ENCODE results near the gene NR2C2. TPM values are rescaled to one million over a fixed set of nuclear protein-coding genes. Genes with fewer than 3 reads are reported as not detected.

NR2C2 gene
- total and polyA plus RNA-seq, 2 of the 13 experiments (the other 11 are each of a cell fraction or from before 2014, with no cell fraction given) = 7.8 to 11.8 TPM

DNA sequence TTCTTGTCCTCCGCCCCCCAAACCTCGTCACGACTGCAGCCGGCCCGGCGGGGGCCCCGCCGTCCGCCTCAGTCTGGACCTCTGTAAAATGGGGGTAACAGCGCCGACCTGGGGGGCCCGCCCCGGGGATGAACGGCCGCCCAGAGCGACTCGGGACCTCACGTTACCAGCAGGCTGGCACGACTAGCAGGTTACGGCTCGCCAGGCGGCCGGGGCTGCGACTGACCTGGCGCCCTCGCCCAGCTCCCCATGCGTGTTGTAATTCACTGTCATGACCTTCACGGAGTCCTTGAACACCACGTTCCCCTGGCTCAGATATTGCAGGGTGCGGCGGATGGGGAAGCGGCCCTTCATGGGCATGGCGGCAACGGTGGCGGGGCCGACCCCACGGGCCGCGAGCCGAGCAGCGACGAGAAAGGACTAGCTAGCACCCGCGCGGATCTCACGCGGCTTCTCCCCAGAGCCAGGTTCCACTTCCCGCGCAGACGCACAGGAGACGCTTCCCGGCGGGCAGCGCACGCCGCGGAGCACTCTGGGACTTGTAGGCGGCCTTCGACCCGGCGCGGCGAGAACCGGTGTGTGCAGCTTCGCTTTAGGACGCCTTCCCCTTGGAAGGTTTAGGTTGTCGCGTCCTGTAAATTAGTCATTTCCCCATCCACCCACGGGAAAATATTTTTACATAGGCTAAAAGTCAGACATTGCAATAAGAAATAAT lies 117.6 kb downstream of the NR2C2 start, which contains the start of gene MRPS25 (continued):
- TF ChIP-seq, protein P1, sequence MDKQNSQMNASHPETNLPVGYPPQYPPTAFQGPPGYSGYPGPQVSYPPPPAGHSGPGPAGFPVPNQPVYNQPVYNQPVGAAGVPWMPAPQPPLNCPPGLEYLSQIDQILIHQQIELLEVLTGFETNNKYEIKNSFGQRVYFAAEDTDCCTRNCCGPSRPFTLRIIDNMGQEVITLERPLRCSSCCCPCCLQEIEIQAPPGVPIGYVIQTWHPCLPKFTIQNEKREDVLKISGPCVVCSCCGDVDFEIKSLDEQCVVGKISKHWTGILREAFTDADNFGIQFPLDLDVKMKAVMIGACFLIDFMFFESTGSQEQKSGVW (CRISPR knock-in tag; IDR thresholded peaks at IDR 0.05; ENCODE audit: borderline replicate concordance) = no peak; the same call in 1 of the 2 replicates
- TF ChIP-seq, protein P2, sequence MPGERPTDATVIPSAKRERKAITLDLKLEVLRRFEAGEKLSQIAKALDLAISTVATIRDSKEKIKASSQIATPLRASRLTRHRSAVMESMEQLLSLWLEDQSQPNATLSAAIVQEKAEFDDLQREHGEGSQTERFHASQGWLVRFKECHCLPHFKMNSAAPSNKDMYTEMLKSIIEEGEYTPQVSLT (CRISPR knock-in tag; IDR thresholded peaks at IDR 0.05; ENCODE audit: borderline replicate concordance, low read depth) = no peak; the same call in 1 of the 2 replicates
- TF ChIP-seq ZNF235 (CRISPR knock-in tag; IDR thresholded peaks at IDR 0.05; ENCODE audit: borderline replicate concordance) (peak; percentile 69; the same call in 1 of the 2 replicates), ZBTB7A (CRISPR knock-in tag; IDR thresholded peaks at IDR 0.05) (peak; percentile 63), ZNF564 (CRISPR knock-in tag; IDR thresholded peaks at IDR 0.05) (0 out of 2 replicates have a peak, but pooled peaks have one; percentile 23), SMAD9 (CRISPR knock-in tag; IDR thresholded peaks at IDR 0.05) (peak; percentile 85; the same call in 1 of the 2 replicates), ZNF598 (CRISPR knock-in tag; IDR thresholded peaks at IDR 0.05; ENCODE audit: borderline replicate concordance) (no peak; the same call in 1 of the 2 replicates), ARID2 (CRISPR knock-in tag; IDR thresholded peaks at IDR 0.05; ENCODE audit: borderline replicate concordance) (no peak), SALL2 (CRISPR knock-in tag; IDR thresholded peaks at IDR 0.05) (peak; percentile 86; the same call in 1 of the 2 replicates), ZNF256 (CRISPR knock-in tag; conservative IDR thresholded peaks at IDR 0.05) (peak; percentile 63; the same call in 1 of the 2 replicates), ZFP1 (CRISPR knock-in tag; IDR thresholded peaks at IDR 0.05) (no peak), CBX2 (IDR thresholded peaks at IDR 0.05; ENCODE audit: low read depth, low read length) (no peak), CBX2 (CRISPR knock-in tag; IDR thresholded peaks at IDR 0.05; ENCODE audit: low read depth) (no peak), ETV6 (CRISPR knock-in tag; conservative IDR thresholded peaks at IDR 0.05) (no peak), POLR2AphosphoS5 (IDR thresholded peaks at IDR 0.05; ENCODE audit: low read depth, low read length) (peak; percentile 96), ZNF709 (CRISPR knock-in tag; IDR thresholded peaks at IDR 0.05) (peak; percentile 80; the same call in 1 of the 2 replicates), ZNF563 (CRISPR knock-in tag; IDR thresholded peaks at IDR 0.05) (peak; percentile 57), NFATC3 (CRISPR knock-in tag; IDR thresholded peaks at IDR 0.05) (no peak; the same call in 1 of the 2 replicates), ZNF672 (CRISPR knock-in tag; IDR thresholded peaks at IDR 0.05) (no peak)
- TF ChIP-seq, protein P3, sequence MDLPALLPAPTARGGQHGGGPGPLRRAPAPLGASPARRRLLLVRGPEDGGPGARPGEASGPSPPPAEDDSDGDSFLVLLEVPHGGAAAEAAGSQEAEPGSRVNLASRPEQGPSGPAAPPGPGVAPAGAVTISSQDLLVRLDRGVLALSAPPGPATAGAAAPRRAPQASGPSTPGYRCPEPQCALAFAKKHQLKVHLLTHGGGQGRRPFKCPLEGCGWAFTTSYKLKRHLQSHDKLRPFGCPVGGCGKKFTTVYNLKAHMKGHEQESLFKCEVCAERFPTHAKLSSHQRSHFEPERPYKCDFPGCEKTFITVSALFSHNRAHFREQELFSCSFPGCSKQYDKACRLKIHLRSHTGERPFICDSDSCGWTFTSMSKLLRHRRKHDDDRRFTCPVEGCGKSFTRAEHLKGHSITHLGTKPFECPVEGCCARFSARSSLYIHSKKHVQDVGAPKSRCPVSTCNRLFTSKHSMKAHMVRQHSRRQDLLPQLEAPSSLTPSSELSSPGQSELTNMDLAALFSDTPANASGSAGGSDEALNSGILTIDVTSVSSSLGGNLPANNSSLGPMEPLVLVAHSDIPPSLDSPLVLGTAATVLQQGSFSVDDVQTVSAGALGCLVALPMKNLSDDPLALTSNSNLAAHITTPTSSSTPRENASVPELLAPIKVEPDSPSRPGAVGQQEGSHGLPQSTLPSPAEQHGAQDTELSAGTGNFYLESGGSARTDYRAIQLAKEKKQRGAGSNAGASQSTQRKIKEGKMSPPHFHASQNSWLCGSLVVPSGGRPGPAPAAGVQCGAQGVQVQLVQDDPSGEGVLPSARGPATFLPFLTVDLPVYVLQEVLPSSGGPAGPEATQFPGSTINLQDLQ (CRISPR knock-in tag; IDR thresholded peaks at IDR 0.05) = 0 out of 2 replicates have a peak, but pooled peaks have one; percentile 33
- TF ChIP-seq, protein P4, sequence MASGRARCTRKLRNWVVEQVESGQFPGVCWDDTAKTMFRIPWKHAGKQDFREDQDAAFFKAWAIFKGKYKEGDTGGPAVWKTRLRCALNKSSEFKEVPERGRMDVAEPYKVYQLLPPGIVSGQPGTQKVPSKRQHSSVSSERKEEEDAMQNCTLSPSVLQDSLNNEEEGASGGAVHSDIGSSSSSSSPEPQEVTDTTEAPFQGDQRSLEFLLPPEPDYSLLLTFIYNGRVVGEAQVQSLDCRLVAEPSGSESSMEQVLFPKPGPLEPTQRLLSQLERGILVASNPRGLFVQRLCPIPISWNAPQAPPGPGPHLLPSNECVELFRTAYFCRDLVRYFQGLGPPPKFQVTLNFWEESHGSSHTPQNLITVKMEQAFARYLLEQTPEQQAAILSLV (CRISPR knock-in tag; IDR thresholded peaks at IDR 0.05; ENCODE audit: borderline replicate concordance) = peak; percentile 97
- TF ChIP-seq, protein P5, sequence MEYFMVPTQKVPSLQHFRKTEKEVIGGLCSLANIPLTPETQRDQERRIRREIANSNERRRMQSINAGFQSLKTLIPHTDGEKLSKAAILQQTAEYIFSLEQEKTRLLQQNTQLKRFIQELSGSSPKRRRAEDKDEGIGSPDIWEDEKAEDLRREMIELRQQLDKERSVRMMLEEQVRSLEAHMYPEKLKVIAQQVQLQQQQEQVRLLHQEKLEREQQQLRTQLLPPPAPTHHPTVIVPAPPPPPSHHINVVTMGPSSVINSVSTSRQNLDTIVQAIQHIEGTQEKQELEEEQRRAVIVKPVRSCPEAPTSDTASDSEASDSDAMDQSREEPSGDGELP (IDR thresholded peaks at IDR 0.05; ENCODE audit: borderline replicate concordance, low read depth) = peak; percentile 27; the same call in 1 of the 2 replicates
- TF ChIP-seq, protein P6, sequence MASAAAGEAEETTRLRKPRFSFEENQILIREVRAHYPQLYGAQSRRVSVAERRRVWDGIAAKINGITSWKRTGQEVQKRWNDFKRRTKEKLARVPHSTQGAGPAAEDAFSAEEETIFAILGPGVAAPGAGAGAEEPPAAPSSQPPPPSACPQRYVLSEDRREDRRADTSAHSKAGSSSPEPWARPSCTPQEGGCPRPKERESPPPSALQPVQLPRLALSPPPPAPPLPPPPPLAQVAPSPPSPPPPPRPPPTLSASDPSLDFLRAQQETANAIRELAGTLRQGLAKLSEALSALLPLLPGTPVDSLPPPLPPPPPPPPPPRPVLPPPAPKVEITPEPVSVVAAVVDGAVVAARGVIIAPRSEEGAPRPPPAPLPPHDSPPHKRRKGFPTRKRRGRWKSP (CRISPR knock-in tag; IDR thresholded peaks at IDR 0.05) = peak; percentile 62; the same call in 1 of the 2 replicates
